ENCODE data around the gene RHBDL1.
A peak's percentile ranks its signal among the peaks of the same experiment; 100 is the strongest.

The RHBDL1 gene

GRCh38 chr16:674214-674881, 1.1 kb upstream of the RHBDL1 start:
- no peak for DNase-seq (ENCODE audit: low read depth)

- no peak for DNase-seq (ENCODE audit: low read depth)
Measured at GRCh38 chr16:675884-676564, 553 bp downstream of the RHBDL1 start.

GRCh38 chr16:676565-676902, 1.1 kb downstream of the RHBDL1 start:
- no peak for DNase-seq (ENCODE audit: low read depth)

GRCh38 chr16:676913-677312, 1.4 kb downstream of the RHBDL1 start:
- DNase-seq (ENCODE audit: low read depth), result no peak

DNA sequence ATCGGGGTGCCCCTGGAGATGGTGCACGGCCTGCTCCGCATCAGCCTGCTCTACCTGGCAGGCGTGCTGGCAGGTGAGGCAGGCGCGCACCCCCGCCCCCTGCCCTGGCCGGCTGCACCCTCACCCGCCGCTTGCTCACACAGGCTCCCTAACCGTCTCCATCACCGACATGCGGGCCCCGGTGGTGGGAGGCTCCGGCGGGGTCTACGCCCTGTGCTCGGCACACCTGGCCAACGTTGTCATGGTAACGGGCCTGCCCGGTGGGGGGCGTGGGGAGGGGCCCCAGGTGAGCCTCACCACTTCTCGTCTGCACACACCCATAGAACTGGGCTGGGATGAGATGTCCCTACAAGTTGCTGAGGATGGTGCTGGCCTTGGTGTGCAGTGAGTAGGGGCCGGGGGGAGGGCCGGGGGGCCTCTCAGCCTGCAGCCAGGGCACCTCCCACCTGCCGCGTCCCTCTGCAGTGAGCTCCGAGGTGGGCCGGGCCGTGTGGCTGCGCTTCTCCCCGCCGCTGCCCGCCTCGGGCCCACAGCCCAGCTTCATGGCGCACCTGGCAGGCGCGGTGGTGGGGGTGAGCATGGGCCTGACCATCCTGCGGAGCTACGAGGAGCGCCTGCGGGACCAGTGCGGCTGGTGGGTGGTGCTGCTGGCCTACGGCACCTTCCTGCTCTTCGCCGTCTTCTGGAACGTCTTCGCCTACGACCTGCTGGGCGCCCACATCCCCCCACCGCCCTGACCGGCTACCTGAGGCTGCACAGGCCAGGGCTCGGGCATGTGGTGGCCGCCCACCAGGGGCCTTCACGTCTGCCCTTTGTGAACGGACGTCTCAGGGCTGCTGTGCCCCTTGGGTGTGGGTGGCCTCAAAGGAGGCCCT, 2.1 kb downstream of the RHBDL1 start:
- DNase-seq (ENCODE audit: low read depth), result no peak

GRCh38 chr16:678209-678857, 2.9 kb downstream of the RHBDL1 start:
- DNase-seq (ENCODE audit: low read depth), result no peak

- DNase-seq (ENCODE audit: low read depth), result no peak
Measured at GRCh38 chr16:678858-679813, 3.7 kb downstream of the RHBDL1 start.

DNA sequence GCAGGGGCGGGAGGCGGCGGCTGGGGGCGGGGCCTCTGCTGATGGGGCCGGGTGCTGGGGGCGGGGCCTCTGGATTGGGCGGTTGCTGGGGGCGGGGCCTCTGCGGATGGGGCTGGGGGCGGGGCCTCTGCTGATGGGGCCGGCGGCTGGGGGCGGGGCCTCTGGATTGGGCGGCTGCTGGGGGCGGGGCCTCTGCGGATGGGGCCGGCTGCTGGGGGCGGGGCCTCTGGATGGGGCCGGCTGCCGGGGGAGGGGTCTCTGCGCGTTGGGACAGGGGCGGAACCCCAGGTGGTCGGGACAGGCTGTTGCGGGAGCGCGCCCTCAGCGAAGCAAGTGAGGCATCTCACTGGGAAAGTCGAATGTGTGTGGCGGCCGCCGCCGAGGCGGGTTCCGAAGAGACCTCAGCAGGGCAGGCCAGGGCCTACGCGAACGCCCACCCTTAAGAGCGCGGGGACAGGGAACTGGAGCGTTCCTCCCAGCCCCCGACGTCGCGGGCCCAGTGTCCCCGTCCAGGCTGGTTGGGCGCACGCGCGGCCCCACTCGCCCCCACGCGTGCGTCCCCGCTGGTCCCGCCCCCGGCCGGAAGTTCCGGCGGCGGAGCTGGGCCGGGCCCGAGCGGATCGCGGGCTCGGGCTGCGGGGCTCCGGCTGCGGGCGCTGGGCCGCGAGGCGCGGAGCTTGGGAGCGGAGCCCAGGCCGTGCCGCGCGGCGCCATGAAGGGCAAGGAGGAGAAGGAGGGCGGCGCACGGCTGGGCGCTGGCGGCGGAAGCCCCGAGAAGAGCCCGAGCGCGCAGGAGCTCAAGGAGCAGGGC, 4.5 kb downstream of the RHBDL1 start, which contains the start of gene STUB1:
TSS of gene STUB1 (plus strand) at position 597 of the 811 bp plus-strand sequence. CDS start at position 713, 116 bp downstream.
- peak; percentile 86 for DNase-seq (ENCODE audit: low read depth)

DNA sequence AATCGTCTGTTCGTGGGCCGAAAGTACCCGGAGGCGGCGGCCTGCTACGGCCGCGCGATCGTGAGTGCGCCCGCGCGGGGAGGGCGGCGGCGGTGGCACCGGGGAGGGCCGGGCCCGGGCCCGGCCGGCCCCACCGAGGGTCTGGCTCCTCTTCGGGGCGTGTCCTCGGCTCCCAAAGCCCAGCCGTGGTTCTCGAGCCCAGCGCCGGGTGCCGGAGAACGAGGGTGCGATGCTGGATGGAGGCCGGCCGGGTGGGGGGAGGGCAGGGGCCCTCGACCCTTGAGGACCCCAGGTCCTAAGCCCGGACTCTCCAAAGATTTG, 5.1 kb downstream of the RHBDL1 start:
- DNase-seq (ENCODE audit: low read depth), result no peak

DNA sequence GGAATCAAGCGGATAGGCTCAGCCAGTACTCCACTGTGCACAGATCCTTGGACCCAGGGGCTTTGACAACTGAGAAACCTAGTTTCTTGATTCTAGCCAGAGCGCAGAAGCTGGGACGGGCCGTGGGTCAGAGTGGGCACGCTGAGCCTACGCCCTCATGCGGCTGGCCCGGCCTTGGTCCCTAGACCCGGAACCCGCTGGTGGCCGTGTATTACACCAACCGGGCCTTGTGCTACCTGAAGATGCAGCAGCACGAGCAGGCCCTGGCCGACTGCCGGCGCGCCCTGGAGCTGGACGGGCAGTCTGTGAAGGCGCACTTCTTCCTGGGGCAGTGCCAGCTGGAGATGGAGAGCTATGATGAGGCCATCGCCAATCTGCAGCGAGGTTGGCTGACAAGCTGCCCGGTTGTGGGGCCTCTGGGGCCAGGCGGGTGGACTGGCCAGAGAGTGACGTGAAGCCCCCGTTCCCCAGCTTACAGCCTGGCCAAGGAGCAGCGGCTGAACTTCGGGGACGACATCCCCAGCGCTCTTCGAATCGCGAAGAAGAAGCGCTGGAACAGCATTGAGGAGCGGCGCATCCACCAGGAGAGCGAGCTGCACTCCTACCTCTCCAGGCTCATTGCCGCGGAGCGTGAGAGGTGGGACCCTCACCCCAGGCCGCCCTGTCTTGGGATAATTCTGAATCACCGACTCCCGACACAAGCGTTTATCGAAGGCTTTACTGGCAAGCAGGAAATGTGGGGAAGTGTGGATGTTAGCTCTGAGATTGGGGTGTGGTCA, 5.7 kb downstream of the RHBDL1 start:
- no peak for DNase-seq (ENCODE audit: low read depth)

DNA sequence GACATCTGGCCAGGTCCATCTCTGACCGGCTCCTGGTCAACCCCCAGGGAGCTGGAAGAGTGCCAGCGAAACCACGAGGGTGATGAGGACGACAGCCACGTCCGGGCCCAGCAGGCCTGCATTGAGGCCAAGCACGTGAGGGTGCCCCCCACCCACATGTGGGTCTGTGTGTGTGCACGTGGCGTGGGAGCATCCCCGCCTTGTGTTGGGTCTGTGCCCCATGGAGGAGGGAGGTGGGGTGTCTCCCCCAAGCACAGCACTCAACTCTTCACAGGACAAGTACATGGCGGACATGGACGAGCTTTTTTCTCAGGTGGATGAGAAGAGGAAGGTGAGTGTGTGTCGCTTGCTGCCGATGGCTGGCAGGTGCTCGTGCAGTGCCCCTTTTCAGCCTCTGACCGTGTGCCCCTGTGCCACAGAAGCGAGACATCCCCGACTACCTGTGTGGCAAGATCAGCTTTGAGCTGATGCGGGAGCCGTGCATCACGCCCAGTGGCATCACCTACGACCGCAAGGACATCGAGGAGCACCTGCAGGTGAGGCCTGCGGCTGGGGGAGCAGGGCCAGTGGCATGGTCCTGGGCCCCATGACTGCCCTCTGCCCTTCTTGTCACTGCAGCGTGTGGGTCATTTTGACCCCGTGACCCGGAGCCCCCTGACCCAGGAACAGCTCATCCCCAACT, 6.4 kb downstream of the RHBDL1 start:
- no peak for DNase-seq (ENCODE audit: low read depth)

DNA sequence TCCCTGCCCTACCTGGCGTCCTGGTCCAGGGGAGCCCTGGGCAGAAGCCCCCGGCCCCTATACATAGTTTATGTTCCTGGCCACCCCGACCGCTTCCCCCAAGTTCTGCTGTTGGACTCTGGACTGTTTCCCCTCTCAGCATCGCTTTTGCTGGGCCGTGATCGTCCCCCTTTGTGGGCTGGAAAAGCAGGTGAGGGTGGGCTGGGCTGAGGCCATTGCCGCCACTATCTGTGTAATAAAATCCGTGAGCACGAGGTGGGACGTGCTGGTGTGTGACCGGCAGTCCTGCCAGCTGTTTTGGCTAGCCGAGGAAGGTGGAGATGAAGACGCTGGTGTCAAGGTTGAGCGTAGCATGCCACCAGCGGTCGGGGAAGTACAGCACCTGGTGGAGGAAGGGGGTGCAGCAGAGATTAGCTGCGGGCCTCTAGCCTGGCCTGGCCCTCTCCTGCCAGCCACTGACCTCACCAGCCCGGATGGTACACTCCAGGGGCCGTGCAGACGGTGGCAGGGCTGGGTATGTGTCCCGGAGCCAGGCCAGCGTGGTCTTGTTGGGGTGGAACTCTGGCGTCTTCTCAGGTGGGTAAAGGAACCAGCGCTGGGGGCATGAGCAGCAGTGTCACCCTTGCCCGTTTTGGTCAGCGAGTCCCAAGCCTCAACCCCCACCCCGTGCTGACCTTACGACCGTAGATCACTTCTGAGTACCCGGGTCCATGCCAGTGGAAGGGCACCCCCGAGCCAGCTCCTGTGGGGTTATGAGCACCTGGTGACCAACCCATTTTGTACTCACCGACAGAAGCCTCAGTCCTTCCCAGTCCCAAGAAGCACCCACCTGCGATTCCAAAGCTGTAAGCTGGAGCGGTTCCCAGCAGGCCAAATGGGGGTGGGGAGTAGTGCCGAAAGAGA, 7.3 kb downstream of the RHBDL1 start:
- DNase-seq (ENCODE audit: low read depth), result no peak

GRCh38 chr16:683396-684070, 8.1 kb downstream of the RHBDL1 start:
- DNase-seq (ENCODE audit: low read depth), result no peak

GRCh38 chr16:684071-684794, 8.8 kb downstream of the RHBDL1 start, which contains the start of gene JMJD8:
JMJD8 (minus strand) TSS chr16:684334; CDS start chr16:684319, 15 bp downstream.
- DNase-seq (ENCODE audit: low read depth), result peak; percentile 98

DNA sequence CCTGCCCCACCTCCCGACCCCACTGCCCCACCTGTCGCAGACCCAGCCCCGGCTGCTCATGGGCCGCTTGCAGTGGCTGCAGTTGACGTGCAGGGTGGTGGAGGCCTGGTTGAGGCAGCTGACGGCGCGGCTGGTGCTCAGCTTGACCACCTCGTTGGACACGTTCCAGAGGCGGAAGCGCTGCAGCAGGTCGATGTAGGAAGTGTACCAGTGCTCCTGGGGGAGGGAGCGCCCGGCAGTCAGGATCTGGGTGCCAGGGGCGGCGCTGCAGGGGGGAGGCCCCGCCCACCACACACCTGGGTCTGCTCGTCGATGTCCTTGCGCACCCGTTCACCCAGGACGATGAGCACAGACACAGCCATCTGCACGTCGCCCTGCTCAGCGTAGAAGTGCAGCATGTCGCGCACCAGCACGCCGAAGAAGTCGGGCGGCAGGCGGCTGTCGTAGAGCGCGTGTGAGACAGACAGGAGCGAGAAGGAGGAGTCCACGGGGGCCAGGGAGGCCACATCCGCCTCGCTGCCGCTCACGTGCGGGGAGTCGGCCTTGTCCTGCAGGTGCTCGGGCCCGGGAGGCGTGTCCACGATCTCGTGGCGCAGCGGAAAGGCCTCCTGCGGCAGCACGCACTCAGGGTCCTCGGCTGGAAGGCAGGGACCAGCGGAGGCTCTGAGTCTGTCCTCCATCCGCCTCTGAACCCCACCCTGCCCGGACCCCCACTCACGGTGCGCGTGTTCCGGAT, 9.7 kb downstream of the RHBDL1 start:
- no peak for DNase-seq (ENCODE audit: low read depth)

GRCh38 chr16:685967-686366, 10.5 kb downstream of the RHBDL1 start:
- no peak for DNase-seq (ENCODE audit: low read depth)

All from activated T-cell treated with anti-CD3 and anti-CD28 coated beads for 24 hours (primary cell).